Body of pancreas (tissue), 4 donors: ENCODE data around the gene SEPTIN12. TPM values are rescaled to one million over a fixed set of nuclear protein-coding genes. Genes with fewer than 3 reads are reported as not detected.

Experiments used
- ATAC-seq: fragments of 150-250 bp; one replicate; pipeline ENCODE4 v1.9.1; 2016
- DNase-seq, 4 donors: peaks; one replicate each; pipeline ENCODE4 v3.0.0-alpha.2; 2019
- H3K27ac ChIP-seq, 4 donors: fragments of 200-600 bp; sonication (generic); 1 replicate in 3 of 4; 2 replicates in 1 of 4; pipeline versions ENCODE4 v1.5.1 to v1.6.1; 2016 to 2019; ENCODE audit warnings: mild to moderate bottlenecking in 1 of 4, mixed read lengths in 1 of 4, moderate library complexity in 1 of 4
- H3K27me3 ChIP-seq, 2 donors: fragments of 200-600 bp; sonication (generic); one replicate each; pipeline ENCODE4 v1.6.0; 2016; ENCODE audit warnings: mild to moderate bottlenecking in 1 of 2
- H3K36me3 ChIP-seq, 2 donors: fragments of 200-600 bp; sonication (generic); replicated peaks in 1 of 2; 2 replicates each; pipeline ENCODE4 v1.5.1; 2016; ENCODE audit warnings: low read depth in 2 of 2; ENCODE audit not compliant: insufficient read depth in 1 of 2
- H3K4me1 ChIP-seq: fragments of 200-600 bp; sonication (generic); one replicate; pipeline ENCODE4 v1.6.0; 2016
- H3K4me3 ChIP-seq, 2 donors: fragments of 200-600 bp; sonication (generic); 1 replicate in 1 of 2; 2 replicates in 1 of 2; pipeline ENCODE4 v1.5.1; 2016 to 2019
- H3K9me3 ChIP-seq, 3 donors: fragments of 200-600 bp; sonication (generic); 1 replicate in 2 of 3; 2 replicates in 1 of 3; pipeline ENCODE4 v1.5.1; 2016
- CTCF ChIP-seq, 7 experiments: fragments of 450-650 bp in 4 of 7; fragments of 200-600 bp in 3 of 7; sonication (generic) in 3 of 7; IDR thresholded peaks; one replicate each; pipeline ENCODE4 v1.5.1; 2016 to 2019; ENCODE audit warnings: antibody characterized with exemption in 7 of 7
- POLR2A ChIP-seq, 3 donors: fragments of 450-650 bp; IDR thresholded peaks; one replicate each; pipeline ENCODE4 v1.6.1; 2016; ENCODE audit warnings: antibody characterized with exemption in 3 of 3, mild to moderate bottlenecking in 2 of 3
- WGBS, 2 donors: methylation state at CpG; one replicate each; pipeline ENCODE4 v1.1.5; 2017; 5-methylcytosine and 5-hydroxymethylcytosine counted together
- intact Hi-C: fragments of 100-400 bp; cut with DNase I; formaldehyde crosslinking; loops from one replicate; pipeline ENCODE4 v1.15.1; 2023
- total RNA-seq, 2 donors: library from RNA; depleted of rRNA; stranded (reverse); fragments of >200 nt; gene quantifications; one replicate each; pipeline ENCODE4 v1.1.0, GENCODE V29; 2016

SEPTIN12 gene
- total RNA-seq, 2 donors from 2014 or later, result not detected

GRCh38 chr16:4813251-4814003 is 25.3 kb upstream of the SEPTIN12 start:
- TF ChIP-seq POLR2A (IDR thresholded peaks at IDR 0.05) (no peak), CTCF (IDR thresholded peaks at IDR 0.05) (no peak)
- Histone ChIP-seq H3K27ac (no peak overlapping the region), H3K9me3 (no peaks in the 10 kb centered on the region), H3K36me3 (peaks cover 11 to 25% of the 10 kb centered on the region in 2 donors), H3K4me1 (no peaks in the 10 kb centered on the region), H3K4me3 (no peak overlapping the region), H3K27me3 (no peaks in the 10 kb centered on the region)
- DNase-seq (no peak), ATAC-seq (no peak)
- 91 to 94% methylated on average over 11 to 16 of the region's 16 CpGs for WGBS, 2 donors
- intact Hi-C loops, result no loop called here

GRCh38 chr16:4811773-4812172 is 23.6 kb upstream of the SEPTIN12 start:
- WGBS, 2 donors, result 76 to 96% methylated on average over 5 to 9 of the region's 9 CpGs
- no peak for TF ChIP-seq CTCF (IDR thresholded peaks at IDR 0.05)
- no peak for TF ChIP-seq POLR2A (IDR thresholded peaks at IDR 0.05)
- Histone ChIP-seq H3K4me1 (no peaks in the 10 kb centered on the region), H3K4me3 (no peak overlapping the region), H3K27ac (no peak overlapping the region), H3K27me3 (no peaks in the 10 kb centered on the region), H3K36me3 (peaks cover 11 to 20% of the 10 kb centered on the region in 2 donors), H3K9me3 (no peaks in the 10 kb centered on the region)
- intact Hi-C loops, result no loop called here
- DNase-seq, result no peak
- no peak for ATAC-seq

GRCh38 chr16:4811242-4811641 is 23.1 kb upstream of the SEPTIN12 start:
- H3K9me3 ChIP-seq, result no peaks in the 10 kb centered on the region
- DNase-seq, result no peak
- no peaks in the 10 kb centered on the region for H3K27me3 ChIP-seq
- intact Hi-C loops, result no loop called here
- no peak for ATAC-seq
- H3K27ac ChIP-seq, result no peak overlapping the region
- WGBS, 2 donors, result 88 to 100% methylated on average over 2 to 3 of the region's 3 CpGs
- no peak for TF ChIP-seq CTCF (IDR thresholded peaks at IDR 0.05)
- TF ChIP-seq POLR2A (IDR thresholded peaks at IDR 0.05), result no peak
- peaks cover 11 to 17% of the 10 kb centered on the region in 2 donors for H3K36me3 ChIP-seq
- no peak overlapping the region for H3K4me3 ChIP-seq
- no peaks in the 10 kb centered on the region for H3K4me1 ChIP-seq

GRCh38 chr16:4806280-4806679 is 18.1 kb upstream of the SEPTIN12 start:
- no peak for DNase-seq
- no peaks in the 10 kb centered on the region for H3K9me3 ChIP-seq
- no peak overlapping the region for H3K4me3 ChIP-seq
- H3K4me1 ChIP-seq, result peaks cover 15% of the 10 kb centered on the region
- H3K36me3 ChIP-seq, result peaks cover 0 to 2% of the 10 kb centered on the region in 2 donors
- intact Hi-C loops, result no loop called here
- no peaks in the 10 kb centered on the region for H3K27me3 ChIP-seq
- no peak for TF ChIP-seq CTCF (IDR thresholded peaks at IDR 0.05)
- no peak for TF ChIP-seq POLR2A (IDR thresholded peaks at IDR 0.05)
- no peak overlapping the region for H3K27ac ChIP-seq
- ATAC-seq, result no peak
- 94 to 95% methylated on average over 6 of the region's 6 CpGs for WGBS, 2 donors

- Histone ChIP-seq H3K36me3 (peaks cover 0 to 2% of the 10 kb centered on the region in 2 donors), H3K27me3 (no peaks in the 10 kb centered on the region), H3K4me3 (no peak overlapping the region), H3K4me1 (peaks cover 25% of the 10 kb centered on the region), H3K27ac (no peak overlapping the region), H3K9me3 (no peaks in the 10 kb centered on the region)
- WGBS, 2 donors, result 86 to 98% methylated on average over 7 to 11 of the region's 11 CpGs
- intact Hi-C loops, result no loop called here
- DNase-seq (no peak), ATAC-seq (no peak)
- TF ChIP-seq POLR2A (IDR thresholded peaks at IDR 0.05), result no peak
- TF ChIP-seq CTCF (IDR thresholded peaks at IDR 0.05), result no peak
Observed at GRCh38 chr16:4805231-4805630, 17.1 kb upstream of the SEPTIN12 start.
